Esophagus (tissue), 2 donors: ENCODE measurements around the gene TUBGCP3. TPM values are rescaled to one million over a fixed set of nuclear protein-coding genes. Genes with fewer than 3 reads are reported as not detected.

ENCODE experiments used
- H3K27ac ChIP-seq, 2 donors: one replicate each; pipeline ENCODE4 v1.5.1; 2013; ENCODE audit warnings: low read depth in 2 of 2, mild to moderate bottlenecking in 2 of 2, inconsistent platforms in 1 of 2, low read length in 1 of 2, moderate library complexity in 1 of 2
- H3K27me3 ChIP-seq, 2 donors: one replicate each; pipeline ENCODE4 v1.6.1; 2013; ENCODE audit warnings: low read length in 2 of 2, control low read depth in 1 of 2, mild to moderate bottlenecking in 1 of 2; ENCODE audit not compliant: insufficient read depth in 2 of 2, control insufficient read depth in 1 of 2
- H3K36me3 ChIP-seq, 2 donors: one replicate each; pipeline ENCODE4 v1.6.1; 2013; ENCODE audit warnings: low read length in 1 of 2; ENCODE audit not compliant: control insufficient read depth in 2 of 2, insufficient read depth in 2 of 2
- H3K4me1 ChIP-seq, 2 donors: one replicate each; pipeline ENCODE4 v1.6.1; 2013; ENCODE audit warnings: low read length in 1 of 2; ENCODE audit not compliant: control insufficient read depth in 2 of 2, insufficient read depth in 2 of 2
- H3K4me3 ChIP-seq, 2 donors: one replicate each; pipeline ENCODE4 v1.5.1; 2013; ENCODE audit warnings: low read length in 2 of 2, mild to moderate bottlenecking in 2 of 2, low read depth in 1 of 2, moderate library complexity in 1 of 2
- H3K9me3 ChIP-seq, 2 donors: one replicate each; pipeline ENCODE4 v1.6.1; 2013; ENCODE audit warnings: mild to moderate bottlenecking in 2 of 2, low read depth in 1 of 2, low read length in 1 of 2, moderate library complexity in 1 of 2; ENCODE audit not compliant: control insufficient read depth in 2 of 2, insufficient read depth in 1 of 2
- WGBS, 2 donors: extraction: QIAGEN DNeasy Blood & Tissue Kit; methylation state at CpG; one replicate each; pipeline ENCODE4 v1.1.7; 2013; 5-methylcytosine and 5-hydroxymethylcytosine counted together
- polyA plus RNA-seq, 2 donors: library from polyadenylated mRNA; stranded (reverse); fragments of 200-250 nt; gene quantifications; one replicate each; pipeline ENCODE4 v1.2.3, GENCODE V29; 2013
- donor health status: healthy with polysubstance abuse.
- donor health status: Bipolar disorder and iron deficiency.

The TUBGCP3 gene
- polyA plus RNA-seq, 2 donors: 6.4 to 11.3 TPM

DNA sequence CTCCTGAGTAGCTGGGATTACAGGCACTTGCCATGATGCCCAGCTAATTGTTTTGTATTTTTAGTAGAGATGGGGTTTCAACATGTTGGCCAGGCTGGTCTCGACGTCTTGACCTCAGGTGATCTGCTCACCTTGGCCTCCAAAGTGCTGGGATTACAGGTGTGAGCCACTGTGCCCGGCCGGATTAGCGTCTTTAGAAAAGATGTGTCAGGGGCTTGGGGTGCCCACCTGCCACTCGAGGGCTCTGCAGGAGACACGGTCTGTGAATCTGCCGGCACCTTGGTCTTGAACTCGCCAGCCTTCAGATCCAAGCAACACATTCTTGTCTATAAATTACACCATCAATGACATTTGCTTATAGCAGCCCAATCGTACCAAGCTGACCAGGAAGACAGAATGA lies 38.8 kb upstream of the TUBGCP3 start:
- Histone ChIP-seq H3K36me3 (no peaks in the 10 kb centered on the region), H3K4me3 (no peak overlapping the region), H3K27me3 (no peaks in the 10 kb centered on the region), H3K27ac (no peak overlapping the region), H3K9me3 (no peaks in the 10 kb centered on the region), H3K4me1 (no peaks in the 10 kb centered on the region)
- 89 to 91% methylated on average over 10 of the region's 10 CpGs for WGBS, 2 donors

DNA sequence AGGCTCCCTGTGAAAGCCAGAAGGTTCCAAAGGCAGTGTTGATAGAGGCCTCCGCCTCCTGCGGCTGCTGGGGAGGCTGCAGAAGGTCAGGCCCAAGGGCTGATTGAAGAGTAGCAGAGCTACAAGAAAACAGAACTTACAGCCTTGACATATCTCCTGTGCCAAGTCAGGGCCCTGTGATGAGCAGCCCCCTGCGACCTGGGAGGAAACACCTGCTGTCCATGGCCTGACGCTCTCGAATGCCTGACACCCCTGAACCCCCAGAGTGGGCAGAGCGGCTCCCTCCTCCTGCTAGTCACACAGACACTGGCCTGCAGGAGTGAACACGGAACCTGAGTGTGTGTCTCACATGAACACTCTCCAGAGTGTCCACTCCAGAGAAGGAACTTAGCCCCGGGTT lies 38.2 kb upstream of the TUBGCP3 start:
- H3K4me3 ChIP-seq: no peak overlapping the region
- H3K27me3 ChIP-seq: no peaks in the 10 kb centered on the region
- H3K9me3 ChIP-seq: no peaks in the 10 kb centered on the region
- no peaks in the 10 kb centered on the region for H3K36me3 ChIP-seq
- H3K27ac ChIP-seq: no peak overlapping the region
- WGBS, 2 donors: 59 to 72% methylated on average over 8 of the region's 8 CpGs
- no peaks in the 10 kb centered on the region for H3K4me1 ChIP-seq

DNA sequence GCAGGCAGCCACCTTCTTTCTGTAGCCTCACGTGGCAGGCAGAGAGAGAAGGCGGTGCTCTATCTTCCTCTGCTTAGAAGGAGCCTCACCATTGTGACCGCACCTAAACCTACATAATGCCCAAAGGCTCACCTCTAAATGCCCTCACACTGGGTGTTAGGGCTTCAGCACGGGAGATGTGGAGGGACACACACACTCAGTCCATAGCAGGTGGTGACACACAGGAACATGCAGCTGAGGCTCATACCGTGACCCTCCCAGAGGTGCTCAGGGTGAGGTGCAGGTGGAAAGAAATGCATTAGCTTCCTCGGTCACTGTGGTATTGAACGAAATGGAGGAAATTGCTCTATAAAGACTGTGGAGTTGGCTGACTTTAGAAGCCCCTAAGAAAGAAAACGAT lies 37.7 kb upstream of the TUBGCP3 start:
- no peaks in the 10 kb centered on the region for H3K9me3 ChIP-seq
- no peak overlapping the region for H3K4me3 ChIP-seq
- WGBS, 2 donors: 78 to 83% methylated on average over 8 of the region's 8 CpGs
- no peaks in the 10 kb centered on the region for H3K4me1 ChIP-seq
- H3K27ac ChIP-seq: no peak overlapping the region
- no peaks in the 10 kb centered on the region for H3K27me3 ChIP-seq
- no peaks in the 10 kb centered on the region for H3K36me3 ChIP-seq

- H3K27me3 ChIP-seq: no peaks in the 10 kb centered on the region
- no peak overlapping the region for H3K4me3 ChIP-seq
- WGBS, 2 donors: 87 to 88% methylated on average over 19 of the region's 19 CpGs
- H3K27ac ChIP-seq: no peak overlapping the region
- H3K9me3 ChIP-seq: no peaks in the 10 kb centered on the region
- no peaks in the 10 kb centered on the region for H3K4me1 ChIP-seq
- H3K36me3 ChIP-seq: no peaks in the 10 kb centered on the region
These were observed 36.9 kb upstream of the TUBGCP3 start for GRCh38 chr13:112624602-112625430.

DNA sequence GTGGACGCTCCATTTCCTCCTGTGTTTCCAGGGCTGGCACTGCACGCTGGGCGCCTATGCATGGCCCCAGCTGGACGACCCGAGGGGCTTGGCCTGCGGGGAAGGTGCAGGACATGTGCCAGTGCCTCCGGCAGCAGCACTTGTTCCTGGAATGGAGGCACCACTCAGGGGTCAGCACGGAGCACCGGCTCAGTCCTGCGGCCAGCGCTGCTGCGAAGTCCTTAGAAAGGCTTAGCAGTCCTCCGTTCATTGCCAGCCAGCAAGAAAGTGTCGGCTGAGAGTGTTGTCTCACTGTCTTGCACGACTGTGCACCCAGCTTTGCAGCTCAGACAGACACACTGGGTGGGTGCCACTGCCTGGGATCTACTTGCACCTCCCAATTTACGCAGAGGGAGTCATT lies 36.1 kb upstream of the TUBGCP3 start:
- Histone ChIP-seq H3K27me3 (no peaks in the 10 kb centered on the region), H3K9me3 (no peaks in the 10 kb centered on the region), H3K36me3 (no peaks in the 10 kb centered on the region), H3K27ac (no peak overlapping the region), H3K4me3 (no peak overlapping the region), H3K4me1 (no peaks in the 10 kb centered on the region)
- 81 to 82% methylated on average over 16 of the region's 16 CpGs for WGBS, 2 donors

GRCh38 chr13:112623051-112623711 lies 35.2 kb upstream of the TUBGCP3 start:
- H3K9me3 ChIP-seq: no peaks in the 10 kb centered on the region
- no peaks in the 10 kb centered on the region for H3K36me3 ChIP-seq
- no peak overlapping the region for H3K4me3 ChIP-seq
- H3K27ac ChIP-seq: no peak overlapping the region
- 84% methylated on average over 17 of the region's 17 CpGs for WGBS, 2 donors
- H3K27me3 ChIP-seq: no peaks in the 10 kb centered on the region
- H3K4me1 ChIP-seq: no peaks in the 10 kb centered on the region

GRCh38 chr13:112622375-112622774 lies 34.4 kb upstream of the TUBGCP3 start:
- no peaks in the 10 kb centered on the region for H3K4me1 ChIP-seq
- H3K4me3 ChIP-seq: no peak overlapping the region
- no peaks in the 10 kb centered on the region for H3K9me3 ChIP-seq
- no peaks in the 10 kb centered on the region for H3K27me3 ChIP-seq
- H3K27ac ChIP-seq: no peak overlapping the region
- no peaks in the 10 kb centered on the region for H3K36me3 ChIP-seq
- 64 to 71% methylated on average over 7 of the region's 7 CpGs for WGBS, 2 donors

- Histone ChIP-seq H3K9me3 (no peaks in the 10 kb centered on the region), H3K4me1 (no peaks in the 10 kb centered on the region), H3K36me3 (no peaks in the 10 kb centered on the region), H3K27ac (no peak overlapping the region), H3K27me3 (no peaks in the 10 kb centered on the region), H3K4me3 (no peak overlapping the region)
- 52 to 57% methylated on average over 24 of the region's 24 CpGs for WGBS, 2 donors
These were observed 32.0 kb upstream of the TUBGCP3 start for GRCh38 chr13:112619730-112620631.

GRCh38 chr13:112618501-112618900 lies 30.5 kb upstream of the TUBGCP3 start:
- H3K27ac ChIP-seq: no peak overlapping the region
- H3K4me1 ChIP-seq: no peaks in the 10 kb centered on the region
- 91 to 92% methylated on average over 12 of the region's 12 CpGs for WGBS, 2 donors
- no peaks in the 10 kb centered on the region for H3K36me3 ChIP-seq
- no peak overlapping the region for H3K4me3 ChIP-seq
- H3K27me3 ChIP-seq: no peaks in the 10 kb centered on the region
- H3K9me3 ChIP-seq: no peaks in the 10 kb centered on the region
